Jurkat, Clone E6-1 (cell line): ENCODE results near the gene ARMC2.
A peak's percentile ranks its signal among the peaks of the same experiment; 100 is the strongest.
"Not testable (repeated sequence)": the region's sequence is repeated elsewhere in the genome, so short reads cannot be mapped to it uniquely, and the experiment has no call there.

Experiments used
- DNase-seq: peaks from one replicate; pipeline ENCODE4 v3.0.0-alpha.2; 2011; ENCODE audit warnings: low read depth, low spot score
- H3K4me3 ChIP-seq: 2 replicates; pipeline ENCODE4 v1.5.1; 2011; ENCODE audit warnings: mild to moderate bottlenecking, low read length, control low read depth, moderate library complexity

The ARMC2 gene

GRCh38 chr6:108896111-108896661, 48.0 kb downstream of the ARMC2 start:
- no peak overlapping the region for H3K4me3 ChIP-seq
- peak; percentile 47 for DNase-seq

DNA sequence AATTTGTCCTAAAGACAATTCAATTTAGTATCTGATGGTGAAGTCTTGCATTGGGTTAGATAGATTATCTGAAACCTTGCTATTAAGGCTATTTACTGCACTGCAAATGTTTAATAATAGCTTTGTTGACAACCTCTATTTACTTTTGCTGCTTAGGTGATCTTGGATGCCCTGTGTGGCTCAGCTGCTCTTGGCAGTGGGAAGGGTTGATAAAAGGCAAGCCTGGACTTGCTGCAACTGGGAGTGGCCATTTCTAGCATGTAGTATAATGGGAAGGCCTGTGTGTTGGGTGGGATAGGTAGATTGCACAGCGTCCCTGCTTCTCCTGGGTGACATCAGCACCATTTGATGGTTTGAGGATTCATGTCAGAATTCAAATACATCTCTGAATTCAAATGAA, 49.1 kb downstream of the ARMC2 start:
- no peak overlapping the region for H3K4me3 ChIP-seq
- DNase-seq = no peak

GRCh38 chr6:108902382-108902792, 54.2 kb downstream of the ARMC2 start:
- no peak overlapping the region for H3K4me3 ChIP-seq
- DNase-seq = peak; percentile 41

DNA sequence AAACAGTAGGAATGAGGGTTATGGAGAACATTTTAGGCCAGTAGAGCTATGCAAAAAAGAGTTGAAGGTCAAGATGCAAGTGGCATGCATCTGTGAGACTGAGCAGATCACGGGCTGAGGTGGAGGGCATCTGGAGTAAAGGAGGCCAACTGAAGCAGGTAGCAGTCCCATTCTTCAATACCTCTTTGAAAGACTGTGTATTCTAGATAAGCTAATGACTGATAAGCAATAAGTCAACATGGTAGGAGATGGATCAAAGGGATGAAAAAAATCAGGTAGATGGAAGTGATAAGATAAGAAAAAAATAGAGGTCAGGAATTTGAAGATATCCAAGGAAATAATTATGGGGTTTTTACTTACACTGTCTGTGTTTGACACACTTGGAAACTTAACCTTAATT, 55.6 kb downstream of the ARMC2 start:
- DNase-seq = no peak
- no peak overlapping the region for H3K4me3 ChIP-seq

DNA sequence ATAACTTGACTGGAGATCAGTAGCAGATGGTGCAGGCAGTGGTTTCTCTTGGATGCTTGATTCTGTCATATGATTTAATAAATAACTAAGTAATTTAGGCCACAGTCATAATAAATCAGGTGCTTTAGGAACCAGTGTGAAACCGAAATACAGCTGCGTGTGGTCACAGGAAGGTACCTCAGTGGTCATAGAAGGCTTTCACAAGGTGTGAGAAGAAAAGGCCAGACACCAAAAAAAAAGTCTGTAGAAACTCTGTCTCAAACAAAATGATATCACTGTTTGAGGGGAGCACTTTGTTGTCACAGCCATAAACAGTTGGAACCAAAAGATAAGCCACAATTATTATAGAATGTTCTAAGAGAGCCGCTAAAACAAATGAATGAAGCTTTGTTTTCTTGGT, 56.5 kb downstream of the ARMC2 start:
- DNase-seq = no peak
- no peak overlapping the region for H3K4me3 ChIP-seq

GRCh38 chr6:108914235-108915022, 66.2 kb downstream of the ARMC2 start:
- peak; percentile 50 for DNase-seq
- no peak overlapping the region for H3K4me3 ChIP-seq

DNA sequence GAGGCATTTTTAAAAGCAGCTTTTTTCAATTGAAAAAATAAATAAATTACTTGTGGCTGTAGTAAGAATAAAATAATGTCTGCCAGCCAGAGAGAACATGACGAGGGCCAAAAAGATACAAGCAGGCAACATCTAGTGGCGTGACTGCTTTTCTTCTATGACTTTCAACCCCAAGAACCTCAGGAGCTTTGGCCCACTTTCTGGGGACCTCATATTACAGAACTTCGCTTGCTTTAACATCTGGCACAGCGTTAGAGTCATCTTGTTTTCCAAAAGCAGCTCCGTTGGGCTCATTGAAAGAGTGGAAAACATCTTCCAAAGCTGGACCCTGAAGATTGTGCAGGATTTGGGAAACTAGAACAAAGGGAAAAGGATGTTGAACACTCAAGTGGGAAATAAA, 67.0 kb downstream of the ARMC2 start:
- DNase-seq = no peak

DNA sequence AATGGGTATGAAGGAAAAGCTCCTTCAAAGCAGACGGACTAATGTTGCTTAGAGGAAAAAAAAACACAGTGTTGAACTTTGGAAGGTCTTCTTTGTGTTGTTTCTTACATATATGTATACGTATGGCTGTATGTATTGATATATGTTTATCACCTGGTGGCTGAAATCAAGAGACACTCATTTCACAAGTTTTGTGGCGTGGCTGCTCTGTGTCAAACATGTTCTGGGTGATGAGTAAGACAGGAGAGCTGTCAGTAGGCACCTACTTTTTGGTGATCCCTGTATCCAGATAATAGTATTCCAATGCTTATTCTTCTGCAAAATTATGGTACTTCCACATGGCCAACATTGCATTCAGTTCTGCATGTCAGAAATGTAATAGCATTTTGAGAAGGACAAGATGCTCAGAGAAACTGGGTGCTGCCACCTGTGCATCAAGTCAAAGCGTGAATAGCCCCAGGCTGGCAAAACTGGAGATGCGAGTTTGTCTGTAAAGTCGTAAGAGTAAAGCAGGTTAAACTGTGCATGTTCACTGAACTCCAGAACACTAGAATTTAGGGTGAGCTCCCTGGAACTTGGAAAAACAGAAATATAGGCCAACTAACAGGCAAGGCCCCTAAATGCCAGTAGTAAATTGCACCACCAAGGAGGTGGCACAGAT, 67.9 kb downstream of the ARMC2 start:
- DNase-seq = no peak

More for the DNA sequence above, 67.0 kb downstream of the ARMC2 start:
- no peak overlapping the region for H3K4me3 ChIP-seq

DNA sequence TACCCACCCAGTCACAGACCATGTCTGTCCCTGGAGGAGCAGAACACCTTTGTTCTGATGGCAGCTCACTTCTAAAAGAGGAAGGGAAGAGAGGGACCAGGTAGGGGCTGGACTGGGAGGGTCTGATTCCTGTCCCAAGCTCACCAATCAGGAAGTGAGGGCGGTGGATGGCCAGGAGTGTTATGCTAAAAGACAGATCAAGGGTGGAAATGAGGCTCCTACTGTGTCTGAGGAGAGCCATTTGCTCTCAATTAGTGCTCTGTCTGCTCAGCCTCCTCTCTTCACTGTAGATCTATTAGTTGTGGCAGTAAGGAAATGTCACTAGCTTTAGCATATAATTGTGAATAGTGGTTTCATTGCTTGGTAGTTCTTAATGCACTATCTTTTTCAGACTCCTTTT, 72.5 kb downstream of the ARMC2 start:
- H3K4me3 ChIP-seq = no peak overlapping the region
- no peak for DNase-seq

More for the DNA sequence above, 67.9 kb downstream of the ARMC2 start:
- no peak overlapping the region for H3K4me3 ChIP-seq

DNA sequence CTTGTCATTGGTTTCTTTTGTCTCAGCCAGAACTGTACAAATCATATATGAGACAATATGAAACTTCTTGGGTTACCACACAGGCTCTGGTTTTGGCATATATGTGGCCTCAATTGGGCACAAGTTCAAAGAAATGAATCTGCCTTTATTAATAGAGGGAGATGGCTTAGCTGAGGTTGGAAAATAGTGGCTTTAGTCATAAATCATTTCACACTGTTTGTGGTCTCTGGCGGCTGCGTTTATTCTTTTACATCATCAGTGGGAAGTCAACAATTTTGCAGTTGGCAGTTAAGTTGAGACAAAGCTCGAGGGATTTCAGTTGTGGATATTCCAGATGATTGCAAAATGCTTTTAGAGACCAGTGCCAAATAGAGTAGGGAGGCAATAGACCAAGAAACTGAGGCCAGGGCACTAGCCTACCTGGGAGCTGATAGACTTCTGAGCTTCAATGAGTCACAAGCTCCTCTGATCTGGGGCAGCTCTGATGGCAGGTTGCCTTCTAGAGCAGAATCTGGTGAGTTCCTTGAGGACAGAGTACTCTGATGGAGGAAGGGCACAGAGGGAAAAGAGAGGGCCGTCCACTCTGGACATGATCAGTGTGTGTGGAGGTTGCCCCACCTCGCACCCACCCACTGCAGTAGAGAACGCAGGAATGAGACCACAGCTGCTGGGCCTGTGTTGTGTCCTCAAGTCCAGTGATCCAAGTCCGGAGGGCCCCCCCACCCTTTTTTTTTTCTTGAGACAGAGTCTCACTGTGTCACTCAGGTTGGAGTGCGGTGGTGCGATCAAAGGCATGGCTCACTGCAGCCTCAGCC, 73.5 kb downstream of the ARMC2 start:
- H3K4me3 ChIP-seq = no peak overlapping the region
- no peak for DNase-seq

DNA sequence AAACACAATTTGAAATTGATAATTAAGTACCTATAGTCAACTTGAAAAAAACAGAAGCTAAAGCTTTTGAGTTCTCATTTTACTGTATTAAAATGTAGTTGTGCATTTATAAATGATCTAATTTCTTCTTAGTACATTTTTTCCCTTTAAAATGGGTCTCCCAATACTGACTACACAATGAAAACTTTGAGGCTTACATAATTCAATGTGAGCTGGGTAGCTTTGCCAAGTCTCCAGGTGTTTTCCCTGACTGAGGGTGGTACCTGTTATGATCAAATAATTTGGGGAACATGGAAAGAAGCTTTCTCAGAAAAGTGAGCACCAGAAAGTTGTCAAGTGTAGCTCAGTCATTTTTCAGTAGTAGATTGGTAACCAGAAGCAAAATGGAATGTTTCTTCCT, 74.3 kb downstream of the ARMC2 start:
- no peak overlapping the region for H3K4me3 ChIP-seq
- DNase-seq = no peak

- DNase-seq = no peak
- H3K4me3 ChIP-seq = no peak overlapping the region
Measured at GRCh38 chr6:108927927-108928326, 79.7 kb downstream of the ARMC2 start.

DNA sequence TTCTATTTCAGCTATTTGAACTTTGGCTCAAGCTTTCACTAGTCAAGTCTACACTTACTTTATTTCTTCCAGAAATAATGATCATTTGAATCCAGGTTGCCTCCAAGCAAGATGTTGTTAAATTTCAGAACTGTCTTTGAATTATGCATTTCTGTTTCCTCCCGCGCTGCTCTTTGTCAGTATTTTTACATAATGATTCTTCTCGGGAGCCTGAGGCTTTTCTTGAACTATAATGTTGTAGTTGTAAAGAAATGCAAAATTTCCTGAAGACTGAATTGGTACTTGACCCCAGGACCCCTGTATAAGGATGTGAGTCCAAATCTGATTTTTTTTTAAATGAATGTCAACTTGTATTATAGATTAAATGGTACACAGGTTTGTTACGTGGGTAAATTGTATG, 80.4 kb downstream of the ARMC2 start:
- H3K4me3 ChIP-seq = no peak overlapping the region
- DNase-seq = no peak

GRCh38 chr6:108931090-108931489, 82.9 kb downstream of the ARMC2 start:
- H3K4me3 ChIP-seq, DNase-seq: not testable (repeated sequence)

- no peak for DNase-seq
- no peak overlapping the region for H3K4me3 ChIP-seq
Measured at GRCh38 chr6:108937170-108937569, 88.9 kb downstream of the ARMC2 start.

DNA sequence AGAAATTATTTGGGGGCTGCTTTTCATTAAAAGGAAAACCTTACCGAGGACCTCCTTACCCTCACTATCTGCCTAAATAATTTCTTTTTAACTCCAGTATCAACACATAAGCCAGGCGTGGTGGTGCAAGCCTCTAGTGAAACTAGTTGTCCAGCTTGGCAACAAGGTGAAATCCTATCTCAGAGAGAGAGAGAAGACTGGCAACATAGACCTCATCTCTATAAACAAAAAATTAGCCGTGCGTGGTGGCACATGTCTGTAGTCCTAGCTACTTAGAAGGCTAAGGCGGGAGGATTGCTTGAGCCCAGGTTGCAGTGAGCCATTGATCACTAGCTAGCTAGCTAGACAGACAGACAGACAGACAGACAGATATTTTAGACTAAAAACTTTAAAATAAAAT, 92.5 kb downstream of the ARMC2 start:
- H3K4me3 ChIP-seq = no peak overlapping the region
- DNase-seq = no peak

GRCh38 chr6:108941281-108941680, 93.1 kb downstream of the ARMC2 start:
- H3K4me3 ChIP-seq = no peak overlapping the region
- DNase-seq = no peak

DNA sequence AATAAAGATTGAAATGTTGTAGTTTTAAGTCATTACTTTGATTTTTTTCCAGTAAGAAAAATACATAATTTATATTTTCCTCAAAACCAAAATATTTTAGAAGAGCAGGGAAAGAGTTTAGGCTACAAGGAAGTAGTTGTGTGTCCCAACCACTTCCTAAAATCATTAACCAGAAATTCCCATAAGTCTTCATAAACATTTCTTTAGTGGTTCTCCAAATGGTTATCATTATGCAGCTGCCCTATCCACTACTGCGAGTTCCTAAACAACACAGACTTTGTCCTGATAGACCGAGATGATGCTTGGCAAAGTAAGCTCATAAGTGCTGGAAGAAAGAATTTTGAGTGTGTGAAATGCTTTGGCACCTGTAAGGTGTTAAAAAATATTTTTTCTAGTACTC, 93.6 kb downstream of the ARMC2 start:
- no peak for DNase-seq
- no peak overlapping the region for H3K4me3 ChIP-seq

DNA sequence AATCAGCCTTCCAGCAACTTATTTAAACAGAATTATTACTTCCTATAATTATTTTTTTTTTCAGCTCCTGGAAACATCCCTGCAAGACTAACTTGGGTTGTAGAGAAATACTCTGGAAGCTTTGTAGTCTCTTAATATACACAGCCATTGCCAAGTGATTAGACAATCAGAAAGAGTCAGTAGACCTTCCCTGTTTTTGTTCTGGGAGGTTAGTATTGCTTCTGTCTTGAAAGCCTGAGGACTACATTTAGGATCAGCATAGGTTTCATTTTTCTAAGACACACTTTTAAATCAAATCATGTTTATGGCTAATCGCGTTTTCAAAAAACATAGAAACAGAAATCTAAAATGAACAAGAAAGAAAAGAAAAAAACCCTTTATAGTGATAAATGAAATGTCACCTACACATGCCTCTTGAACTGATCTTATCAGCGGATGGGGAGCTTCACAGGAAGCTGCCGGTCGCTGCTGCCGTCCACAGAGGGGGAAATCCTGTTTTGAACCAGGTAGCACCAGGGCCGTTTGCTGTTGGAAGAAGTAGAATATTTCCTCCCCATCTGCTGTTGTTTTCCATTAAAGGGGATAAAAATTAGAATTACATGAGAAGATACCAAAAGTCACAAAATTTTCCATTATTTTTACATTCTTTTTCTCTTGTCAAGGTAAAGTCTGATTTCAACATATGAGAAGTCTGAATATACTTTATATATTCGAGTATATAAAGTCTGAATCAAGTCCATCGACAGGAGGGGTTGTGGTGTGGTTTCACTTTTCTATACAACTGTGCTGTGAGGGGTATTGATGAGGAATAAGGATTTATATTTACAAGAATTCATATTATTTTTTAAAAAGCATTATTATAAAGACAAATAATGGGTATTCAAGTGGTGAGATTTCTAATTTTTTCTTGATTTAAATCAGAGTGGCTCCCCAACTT, 94.6 kb downstream of the ARMC2 start:
- DNase-seq = peak; percentile 87

More for the DNA sequence above, 94.6 kb downstream of the ARMC2 start:
- H3K4me3 ChIP-seq = peak overlapping the region; percentile 26
